HEK293 (cell line): ENCODE measurements around the gene INPP5F.

Source experiments
- CTCF ChIA-PET: fragments of 350-600 bp; formaldehyde crosslinking; extraction: SDS; loops from one replicate; lab custom pipeline; 2021; ENCODE audit warnings: antibody characterized with exemption; lab: Yijun Ruan, JAX
- POLR2A ChIA-PET: fragments of 300-600 bp; formaldehyde crosslinking; extraction: SDS; loops from one replicate; lab custom pipeline; 2020; ENCODE audit warnings: antibody characterized with exemption, inconsistent platforms; lab: Yijun Ruan, JAX
- H3K27ac ChIP-seq: fragments of 200-500 bp; sonication (Bioruptor generic); 2 replicates; pipeline ENCODE4 v1.5.1; 2014; ENCODE audit warnings: low read depth, low read length, control low read depth, inconsistent platforms; ENCODE audit errors: extremely low read depth
- H3K36me3 ChIP-seq, 2 experiments: fragments of 200-500 bp in 1 of 2; sonication (Bioruptor generic) in 1 of 2; 1 replicate in 1 of 2; 2 replicates in 1 of 2; pipeline ENCODE4 v1.5.1; 2014 to 2017; ENCODE audit warnings: inconsistent platforms in 2 of 2, low read length in 2 of 2; ENCODE audit not compliant: control insufficient read depth in 2 of 2, insufficient read depth in 1 of 2
- H3K4me1 ChIP-seq: fragments of 200-500 bp; sonication (Bioruptor generic); 2 replicates; pipeline ENCODE4 v1.5.1; 2014; ENCODE audit warnings: mild to moderate bottlenecking, low read length, inconsistent platforms; ENCODE audit not compliant: control insufficient read depth, insufficient read depth
- H3K4me3 ChIP-seq: 2 replicates; pipeline ENCODE4 v1.5.1; 2011; ENCODE audit warnings: low read depth, mild to moderate bottlenecking, control low read depth, low read length, moderate library complexity
- H3K9me3 ChIP-seq: fragments of 200-500 bp; sonication (Bioruptor generic); 2 replicates; pipeline ENCODE4 v1.5.1; 2014; ENCODE audit warnings: low read depth, low read length, inconsistent platforms; ENCODE audit not compliant: control insufficient read depth, insufficient read depth
- HOXD13 ChIP-seq: sonication (generic); formaldehyde crosslinking; IDR thresholded peaks from 2 replicates; pipeline ENCODE4 v1.8.0; 2022; ENCODE audit warnings: missing genetic modification reagents, borderline replicate concordance
- KLF1 ChIP-seq: fragments of 450-650 bp; formaldehyde crosslinking; IDR thresholded peaks from 2 replicates; pipeline ENCODE4 v1.5.1; 2016; ENCODE audit warnings: missing biosample characterization, missing genetic modification characterization
- OSR2 ChIP-seq: fragments of 450-650 bp; formaldehyde crosslinking; IDR thresholded peaks from 2 replicates; pipeline ENCODE4 v1.5.1; 2016; ENCODE audit warnings: missing biosample characterization, missing genetic modification characterization
- PRDM1 ChIP-seq: fragments of 450-650 bp; formaldehyde crosslinking; IDR thresholded peaks from 2 replicates; pipeline ENCODE4; 2016; ENCODE audit warnings: missing biosample characterization, missing genetic modification characterization
- SCRT2 ChIP-seq: fragments of 450-650 bp; formaldehyde crosslinking; IDR thresholded peaks from 2 replicates; pipeline ENCODE4 v1.5.1; 2016; ENCODE audit warnings: missing biosample characterization, missing genetic modification characterization
- TCF7L2 ChIP-seq: IDR thresholded peaks from 2 replicates; pipeline ENCODE4 v1.6.1; 2011; ENCODE audit warnings: low read depth, mild to moderate bottlenecking, inconsistent platforms, low read length, moderate library complexity, borderline replicate concordance
- TRIM28 ChIP-seq: IDR thresholded peaks from 2 replicates; pipeline ENCODE4 v1.6.1; 2011; ENCODE audit warnings: low read length, control low read depth, borderline replicate concordance
- ZNF138 ChIP-seq: fragments of 450-650 bp; formaldehyde crosslinking; IDR thresholded peaks from 2 replicates; pipeline ENCODE4 v1.5.1; 2016; ENCODE audit warnings: missing biosample characterization, missing genetic modification characterization, borderline replicate concordance
- ZNF16 ChIP-seq: fragments of 450-650 bp; formaldehyde crosslinking; IDR thresholded peaks from 2 replicates; pipeline ENCODE4 v1.5.1; 2016; ENCODE audit warnings: low read depth, missing biosample characterization, missing genetic modification characterization
- ZNF302 ChIP-seq: fragments of 450-650 bp; formaldehyde crosslinking; IDR thresholded peaks from 2 replicates; pipeline ENCODE4 v1.5.1; 2016; ENCODE audit warnings: missing biosample characterization, missing genetic modification characterization, low read depth
- ZNF548 ChIP-seq: fragments of 450-650 bp; formaldehyde crosslinking; IDR thresholded peaks from 2 replicates; pipeline ENCODE4 v1.5.1; 2016; ENCODE audit warnings: missing biosample characterization, missing genetic modification characterization
- ZNF561 ChIP-seq: fragments of 450-650 bp; IDR thresholded peaks from 2 replicates; pipeline ENCODE4 v1.5.1; 2018; ENCODE audit warnings: missing biosample characterization, missing genetic modification characterization, borderline replicate concordance
- ZSCAN23 ChIP-seq: fragments of 450-650 bp; formaldehyde crosslinking; IDR thresholded peaks from 2 replicates; pipeline ENCODE4 v1.5.1; 2016; ENCODE audit warnings: missing biosample characterization, missing genetic modification characterization
- TF ChIP-seq, protein P1 (sequence below): fragments of 450-650 bp; formaldehyde crosslinking; IDR thresholded peaks from 2 replicates; pipeline ENCODE4 v1.5.1; 2016; ENCODE audit warnings: missing biosample characterization, missing genetic modification characterization
- TF ChIP-seq, protein P2 (sequence below): fragments of 450-650 bp; formaldehyde crosslinking; IDR thresholded peaks from 2 replicates; pipeline ENCODE4 v1.5.1; 2017; ENCODE audit warnings: missing biosample characterization, missing genetic modification characterization
- TF ChIP-seq, protein P3 (sequence below): fragments of 450-650 bp; formaldehyde crosslinking; IDR thresholded peaks from 2 replicates; pipeline ENCODE4 v1.5.1; 2016; ENCODE audit warnings: missing biosample characterization, missing genetic modification characterization
- TF ChIP-seq, protein P4 (sequence below): fragments of 450-650 bp; formaldehyde crosslinking; IDR thresholded peaks from 2 replicates; pipeline ENCODE4 v1.5.1; 2016; ENCODE audit warnings: missing biosample characterization, missing genetic modification characterization, low read depth

Gene INPP5F

DNA sequence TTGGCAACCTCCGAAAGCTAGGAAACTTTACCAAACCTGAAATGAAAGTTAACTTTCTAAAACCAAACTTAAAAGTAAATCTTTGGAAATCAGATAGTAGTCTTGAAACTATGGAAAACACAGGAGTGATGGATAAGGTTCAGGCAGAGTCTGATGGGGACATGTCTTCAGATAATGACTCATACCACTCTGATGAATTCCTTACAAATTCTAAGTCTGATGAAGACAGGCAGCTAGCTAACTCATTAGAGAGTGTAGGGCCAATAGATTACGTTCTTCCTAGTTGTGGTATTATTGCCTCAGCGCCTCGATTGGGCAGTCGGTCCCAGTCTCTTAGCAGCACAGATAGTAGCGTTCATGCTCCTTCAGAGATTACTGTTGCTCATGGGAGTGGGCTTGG is 100.9 kb downstream of the INPP5F start:
- ChIA-PET CTCF (interaction anchor here (2.7 kb wide), 1 partner anchor 140 kb away, joined by 6 read pairs; no protein-coding TSS in a partner anchor), POLR2A (no interaction called here)
- no peak overlapping the region for H3K27ac ChIP-seq
- H3K4me3 ChIP-seq, result no peak overlapping the region
- H3K36me3 ChIP-seq, result peaks cover 29 to 73% of the 10 kb centered on the region in 2 experiments
- H3K9me3 ChIP-seq, result no peaks in the 10 kb centered on the region
- TF ChIP-seq PRDM1 (peak; percentile 71), ZNF548 (no peak)
- H3K4me1 ChIP-seq, result no peaks in the 10 kb centered on the region

DNA sequence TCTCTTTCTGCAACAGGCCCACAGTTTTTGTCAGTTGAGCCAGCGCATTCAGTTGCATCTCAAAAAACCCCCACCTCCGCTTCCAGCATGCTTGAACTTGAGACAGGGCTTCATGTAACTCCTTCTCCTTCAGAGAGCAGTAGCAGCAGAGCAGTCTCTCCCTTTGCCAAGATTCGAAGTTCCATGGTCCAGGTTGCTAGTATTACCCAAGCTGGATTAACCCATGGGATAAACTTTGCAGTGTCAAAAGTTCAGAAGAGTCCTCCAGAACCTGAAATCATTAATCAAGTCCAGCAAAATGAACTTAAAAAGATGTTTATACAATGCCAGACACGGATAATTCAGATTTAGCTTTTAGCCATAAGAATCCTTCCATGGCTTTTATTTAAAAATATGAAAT is 101.6 kb downstream of the INPP5F start:
- POLR2A ChIA-PET, result no interaction called here
- CTCF ChIA-PET, result interaction anchor here (2.0 to 2.7 kb wide), 2 partner anchors 76 to 140 kb away, joined by 6 to 11 read pairs; no protein-coding TSS in a partner anchor
- H3K36me3 ChIP-seq, result peaks cover 29 to 80% of the 10 kb centered on the region in 2 experiments
- TF ChIP-seq, protein P1, sequence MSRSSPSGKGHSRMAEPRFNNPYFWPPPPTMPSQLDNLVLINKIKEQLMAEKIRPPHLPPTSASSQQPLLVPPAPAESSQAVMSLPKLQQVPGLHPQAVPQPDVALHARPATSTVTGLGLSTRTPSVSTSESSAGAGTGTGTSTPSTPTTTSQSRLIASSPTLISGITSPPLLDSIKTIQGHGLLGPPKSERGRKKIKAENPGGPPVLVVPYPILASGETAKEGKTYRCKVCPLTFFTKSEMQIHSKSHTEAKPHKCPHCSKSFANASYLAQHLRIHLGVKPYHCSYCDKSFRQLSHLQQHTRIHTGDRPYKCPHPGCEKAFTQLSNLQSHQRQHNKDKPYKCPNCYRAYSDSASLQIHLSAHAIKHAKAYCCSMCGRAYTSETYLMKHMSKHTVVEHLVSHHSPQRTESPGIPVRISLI (tag by site-specific recombination), result no peak
- TF ChIP-seq ZNF16 (tag by site-specific recombination) (no peak), ZSCAN23 (no peak), ZNF302 (tag by site-specific recombination) (no peak), SCRT2 (no peak), ZNF548 (no peak)
- TF ChIP-seq, protein P2, sequence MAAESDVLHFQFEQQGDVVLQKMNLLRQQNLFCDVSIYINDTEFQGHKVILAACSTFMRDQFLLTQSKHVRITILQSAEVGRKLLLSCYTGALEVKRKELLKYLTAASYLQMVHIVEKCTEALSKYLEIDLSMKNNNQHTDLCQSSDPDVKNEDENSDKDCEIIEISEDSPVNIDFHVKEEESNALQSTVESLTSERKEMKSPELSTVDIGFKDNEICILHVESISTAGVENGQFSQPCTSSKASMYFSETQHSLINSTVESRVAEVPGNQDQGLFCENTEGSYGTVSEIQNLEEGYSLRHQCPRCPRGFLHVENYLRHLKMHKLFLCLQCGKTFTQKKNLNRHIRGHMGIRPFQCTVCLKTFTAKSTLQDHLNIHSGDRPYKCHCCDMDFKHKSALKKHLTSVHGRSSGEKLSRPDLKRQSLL (tag by site-specific recombination), result no peak
- no peaks in the 10 kb centered on the region for H3K4me1 ChIP-seq
- no peak overlapping the region for H3K4me3 ChIP-seq
- no peak overlapping the region for H3K27ac ChIP-seq
- no peaks in the 10 kb centered on the region for H3K9me3 ChIP-seq

DNA sequence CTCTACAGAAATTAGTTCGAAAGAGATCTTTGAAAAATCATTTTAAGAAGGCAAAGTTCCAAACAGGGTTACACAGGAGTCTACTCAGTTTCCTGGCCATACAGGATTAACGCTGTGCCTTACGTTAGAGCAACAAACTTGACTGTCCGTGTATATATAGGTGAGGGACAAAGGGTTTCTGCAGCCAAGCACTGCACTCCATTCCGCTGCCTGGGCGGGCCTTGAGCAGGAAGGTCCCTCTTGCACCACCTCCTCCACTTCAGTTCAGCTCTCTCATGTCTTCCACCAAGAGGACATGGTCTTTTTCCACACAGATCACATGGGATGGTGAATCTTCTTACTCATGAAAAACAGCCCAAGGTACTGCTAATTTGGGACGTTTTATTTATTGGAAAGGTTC is 103.6 kb downstream of the INPP5F start:
- TF ChIP-seq HOXD13 (CRISPR knock-in tag) (no peak), ZNF138 (tag by site-specific recombination) (no peak), TCF7L2 (no peak), ZNF302 (tag by site-specific recombination) (no peak), KLF1 (tag by site-specific recombination) (no peak), OSR2 (no peak), ZNF561 (no peak), TRIM28 (no peak)
- TF ChIP-seq, protein P3, sequence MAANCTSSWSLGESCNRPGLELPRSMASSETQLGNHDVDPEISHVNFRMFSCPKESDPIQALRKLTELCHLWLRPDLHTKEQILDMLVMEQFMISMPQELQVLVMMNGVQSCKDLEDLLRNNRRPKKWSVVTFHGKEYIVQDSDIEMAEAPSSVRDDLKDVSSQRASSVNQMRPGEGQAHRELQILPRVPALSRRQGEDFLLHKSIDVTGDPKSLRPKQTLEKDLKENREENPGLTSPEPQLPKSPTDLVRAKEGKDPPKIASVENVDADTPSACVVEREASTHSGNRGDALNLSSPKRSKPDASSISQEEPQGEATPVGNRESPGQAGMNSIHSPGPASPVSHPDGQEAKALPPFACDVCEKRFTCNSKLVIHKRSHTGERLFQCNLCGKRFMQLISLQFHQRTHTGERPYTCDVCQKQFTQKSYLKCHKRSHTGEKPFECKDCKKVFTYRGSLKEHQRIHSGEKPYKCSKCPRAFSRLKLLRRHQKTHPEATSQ (tag by site-specific recombination), result no peak
- TF ChIP-seq, protein P4, sequence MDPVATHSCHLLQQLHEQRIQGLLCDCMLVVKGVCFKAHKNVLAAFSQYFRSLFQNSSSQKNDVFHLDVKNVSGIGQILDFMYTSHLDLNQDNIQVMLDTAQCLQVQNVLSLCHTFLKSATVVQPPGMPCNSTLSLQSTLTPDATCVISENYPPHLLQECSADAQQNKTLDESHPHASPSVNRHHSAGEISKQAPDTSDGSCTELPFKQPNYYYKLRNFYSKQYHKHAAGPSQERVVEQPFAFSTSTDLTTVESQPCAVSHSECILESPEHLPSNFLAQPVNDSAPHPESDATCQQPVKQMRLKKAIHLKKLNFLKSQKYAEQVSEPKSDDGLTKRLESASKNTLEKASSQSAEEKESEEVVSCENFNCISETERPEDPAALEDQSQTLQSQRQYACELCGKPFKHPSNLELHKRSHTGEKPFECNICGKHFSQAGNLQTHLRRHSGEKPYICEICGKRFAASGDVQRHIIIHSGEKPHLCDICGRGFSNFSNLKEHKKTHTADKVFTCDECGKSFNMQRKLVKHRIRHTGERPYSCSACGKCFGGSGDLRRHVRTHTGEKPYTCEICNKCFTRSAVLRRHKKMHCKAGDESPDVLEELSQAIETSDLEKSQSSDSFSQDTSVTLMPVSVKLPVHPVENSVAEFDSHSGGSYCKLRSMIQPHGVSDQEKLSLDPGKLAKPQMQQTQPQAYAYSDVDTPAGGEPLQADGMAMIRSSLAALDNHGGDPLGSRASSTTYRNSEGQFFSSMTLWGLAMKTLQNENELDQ (tag by site-specific recombination), result no peak
- Histone ChIP-seq H3K4me1 (no peaks in the 10 kb centered on the region), H3K36me3 (peaks cover 45 to 87% of the 10 kb centered on the region in 2 experiments), H3K27ac (no peak overlapping the region), H3K9me3 (no peaks in the 10 kb centered on the region), H3K4me3 (no peak overlapping the region)
- ChIA-PET POLR2A (no interaction called here), CTCF (interaction anchor here (1.0 to 2.0 kb wide), 2 partner anchors 9 to 78 kb away, joined by 3 to 11 read pairs; no protein-coding TSS in a partner anchor)
